Lung microvascular endothelial cell (primary cell): ENCODE results near the gene CNTNAP2. TPM values are rescaled to one million over a fixed set of nuclear protein-coding genes. Genes with fewer than 3 reads are reported as not detected.

Source experiments
- DNase-seq, 2 donors: peaks; one replicate each; pipeline versions ENCODE4 v3.0.0 to v3.0.0-alpha.2; 2010; ENCODE audit warnings: low read depth in 2 of 2
- total RNA-seq: library from RNA; depleted of rRNA; stranded (reverse); fragments of >200 nt; gene quantifications from 2 replicates; pipeline ENCODE4 v1.2.1, GENCODE V29; 2014

CNTNAP2 gene
- total RNA-seq, 1 donor from 2014 or later: under 0.01 TPM

- DNase-seq: no peak
Observed at GRCh38 chr7:147997636-147998035, 1881.0 kb downstream of the CNTNAP2 start.

- no peak for DNase-seq
Observed at GRCh38 chr7:147999962-148000361, 1883.4 kb downstream of the CNTNAP2 start.

GRCh38 chr7:148011753-148012152, 1895.2 kb downstream of the CNTNAP2 start:
- no peak for DNase-seq

- DNase-seq: no peak
Observed at GRCh38 chr7:148014001-148014400, 1897.4 kb downstream of the CNTNAP2 start.

DNA sequence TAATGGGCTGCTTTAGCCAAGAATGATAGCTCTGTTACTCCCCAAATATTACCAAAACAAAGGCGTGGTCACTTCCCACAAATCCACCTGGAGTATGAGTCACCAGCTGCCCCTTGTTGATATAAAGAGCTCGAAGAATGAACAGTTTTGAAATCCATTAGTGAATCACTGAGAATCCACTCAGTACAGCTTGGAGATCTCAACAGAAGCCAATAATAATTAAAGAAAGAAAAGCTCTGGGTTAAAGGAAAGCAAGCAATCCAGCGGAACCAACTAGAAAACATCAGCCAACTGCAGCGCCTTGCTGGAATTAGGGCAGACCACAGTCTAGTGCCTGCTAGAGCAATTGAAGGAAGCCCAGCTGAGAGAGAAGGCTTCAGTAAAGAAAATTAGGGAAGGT, 1897.9 kb downstream of the CNTNAP2 start:
- no peak for DNase-seq

- DNase-seq: no peak
Observed at GRCh38 chr7:148017126-148017525, 1900.5 kb downstream of the CNTNAP2 start.

- DNase-seq: no peak
Observed at GRCh38 chr7:148020679-148021078, 1904.1 kb downstream of the CNTNAP2 start.

DNA sequence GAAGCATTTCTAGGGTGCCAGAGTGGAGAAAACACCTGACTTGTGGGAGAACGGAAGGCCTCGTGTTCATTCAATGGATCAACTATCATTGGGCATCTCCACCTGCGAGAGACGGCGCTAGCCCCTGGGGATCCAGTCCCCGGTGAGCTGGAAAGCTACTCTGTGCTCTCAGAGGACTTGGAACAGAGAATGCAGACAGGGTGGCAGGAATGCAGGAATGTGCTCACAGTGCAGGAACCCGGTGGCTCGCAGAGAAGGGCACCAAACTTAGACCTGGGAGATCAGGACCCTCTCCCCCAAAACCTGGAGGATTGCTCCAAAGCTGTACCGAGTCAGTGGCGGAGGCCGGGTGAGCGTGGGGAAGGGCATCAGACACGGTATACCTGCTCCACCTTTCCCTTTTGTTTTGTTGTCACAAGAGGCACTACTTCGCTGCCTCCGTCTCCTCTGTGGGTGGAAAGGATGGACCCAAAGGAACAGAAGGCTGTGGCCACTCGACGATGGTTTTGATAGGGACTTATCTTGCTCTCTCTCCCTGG, 1905.0 kb downstream of the CNTNAP2 start:
- no peak for DNase-seq

- DNase-seq: no peak
Observed at GRCh38 chr7:148022832-148023231, 1906.2 kb downstream of the CNTNAP2 start.

DNA sequence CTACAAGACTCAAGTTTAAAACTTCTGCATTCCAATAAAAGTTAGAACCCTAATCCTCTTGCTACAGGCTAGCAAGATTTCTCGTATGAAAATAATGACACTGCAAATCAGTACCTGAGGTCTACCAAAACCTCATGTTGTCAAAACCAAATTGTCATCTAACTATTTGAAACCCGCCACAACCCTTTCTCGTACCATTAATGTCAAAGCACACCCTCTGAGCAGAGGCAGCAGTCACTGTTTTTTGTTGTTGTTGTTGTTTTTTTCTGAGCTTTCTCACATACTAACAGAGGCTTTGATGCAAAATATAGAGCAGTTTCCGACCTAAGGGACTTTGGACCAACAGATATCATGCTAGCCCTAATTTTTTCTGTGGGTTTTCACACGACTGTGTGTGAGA, 1910.1 kb downstream of the CNTNAP2 start:
- no peak for DNase-seq

GRCh38 chr7:148028165-148028564, 1911.6 kb downstream of the CNTNAP2 start:
- no peak for DNase-seq

DNA sequence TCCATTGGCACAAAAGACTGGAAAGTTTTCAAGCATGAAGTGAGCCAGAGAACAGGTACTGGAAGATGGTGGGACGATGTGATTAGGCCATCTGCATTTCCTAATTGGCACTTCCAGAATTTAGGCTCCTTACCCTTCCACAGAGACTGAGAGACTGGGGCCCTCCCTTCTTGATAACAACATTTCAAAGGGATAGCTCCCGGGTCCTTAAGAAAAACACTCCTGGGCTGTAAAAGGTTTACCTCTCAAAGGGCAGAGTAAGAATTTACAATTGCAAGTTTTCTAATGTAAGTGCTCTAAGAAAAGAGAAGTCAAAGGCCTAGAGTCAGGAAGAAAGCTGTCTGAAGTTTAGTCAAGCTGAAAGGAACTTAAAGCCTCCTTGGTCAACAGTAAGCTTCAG, 1914.4 kb downstream of the CNTNAP2 start:
- no peak for DNase-seq

DNA sequence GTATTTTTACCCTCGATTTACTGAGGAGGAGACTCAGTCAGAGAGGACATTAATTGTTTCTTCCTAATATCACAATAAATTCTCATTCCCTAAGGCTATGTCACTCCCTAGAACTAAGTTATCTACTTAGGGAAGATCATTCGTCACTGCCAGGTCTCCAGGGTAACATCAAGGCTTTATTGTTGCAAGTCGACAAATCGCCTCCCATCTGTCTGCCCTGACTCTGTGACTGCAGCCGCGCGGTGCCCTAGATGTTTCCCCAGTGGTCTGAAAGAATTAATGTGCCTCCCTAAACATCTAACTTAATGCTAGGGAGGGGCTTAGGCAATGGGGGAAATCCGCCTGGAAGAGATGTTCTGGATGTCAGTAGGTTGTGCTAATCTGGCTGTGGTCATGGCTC, 1915.2 kb downstream of the CNTNAP2 start:
- no peak for DNase-seq

DNA sequence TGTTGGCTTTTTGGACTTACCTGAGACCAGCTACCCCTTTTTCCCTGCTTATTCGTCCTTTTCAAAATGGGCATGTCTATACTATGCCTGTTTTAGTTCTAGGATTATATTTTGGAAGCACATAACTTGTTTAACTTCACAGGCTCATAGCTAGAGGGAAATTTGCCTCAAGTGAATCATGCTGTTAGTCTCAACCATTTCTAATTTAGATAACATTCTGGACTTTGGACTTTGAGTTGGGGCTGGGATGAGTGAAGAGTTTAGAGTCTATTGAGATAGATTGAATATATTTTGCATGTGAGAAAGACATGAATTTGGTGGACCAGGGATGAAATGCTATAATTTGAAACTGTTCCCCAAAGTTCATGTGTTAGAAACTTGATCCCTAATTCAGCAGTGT, 1919.3 kb downstream of the CNTNAP2 start:
- no peak for DNase-seq

DNA sequence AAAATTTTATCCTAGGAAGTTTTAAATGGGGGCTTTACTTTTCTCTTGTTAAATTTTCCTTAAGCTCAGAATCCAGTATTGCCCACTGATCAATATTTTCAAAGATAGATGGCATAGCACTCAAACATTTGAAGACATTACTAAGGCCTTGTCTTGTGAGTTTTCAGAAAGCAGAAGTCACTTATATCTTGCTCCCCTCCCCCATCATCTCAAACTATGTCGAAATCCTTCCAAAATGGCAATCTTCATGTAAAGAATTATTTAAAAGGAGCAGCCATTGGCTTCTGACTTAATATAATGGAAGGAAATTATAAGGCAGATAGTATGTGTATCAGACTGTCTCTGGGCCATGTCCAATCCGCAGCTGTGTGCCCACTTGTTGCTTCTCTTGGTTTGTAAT, 1920.4 kb downstream of the CNTNAP2 start:
- no peak for DNase-seq

- no peak for DNase-seq
Observed at GRCh38 chr7:148041156-148041555, 1924.6 kb downstream of the CNTNAP2 start.

- DNase-seq: no peak
Observed at GRCh38 chr7:148042935-148043631, 1926.5 kb downstream of the CNTNAP2 start.

GRCh38 chr7:148044173-148044572, 1927.6 kb downstream of the CNTNAP2 start:
- no peak for DNase-seq

- DNase-seq: no peak
Observed at GRCh38 chr7:148045521-148045920, 1928.9 kb downstream of the CNTNAP2 start.

DNA sequence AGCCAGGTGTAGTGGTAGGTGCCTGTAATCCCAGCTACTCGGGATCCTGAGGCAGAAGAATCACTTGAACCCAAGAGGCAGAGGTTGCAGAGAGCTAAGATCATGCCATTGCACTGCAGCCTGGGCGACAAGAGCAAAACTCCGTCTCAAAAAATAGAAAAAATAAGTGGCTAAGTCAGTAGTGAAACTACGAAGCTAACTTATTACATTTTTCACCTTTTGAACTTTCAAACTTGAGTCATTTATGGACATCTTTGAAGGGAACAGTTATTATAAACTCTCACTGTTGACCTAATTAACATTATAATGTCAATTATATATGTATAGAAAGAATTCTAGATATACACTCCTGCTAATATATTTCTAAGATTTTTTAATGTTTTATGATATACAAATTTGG, 1932.5 kb downstream of the CNTNAP2 start:
- no peak for DNase-seq

- DNase-seq: no peak
Observed at GRCh38 chr7:148050492-148051158, 1934.0 kb downstream of the CNTNAP2 start.

GRCh38 chr7:148056406-148056805, 1939.8 kb downstream of the CNTNAP2 start:
- DNase-seq: no peak

DNA sequence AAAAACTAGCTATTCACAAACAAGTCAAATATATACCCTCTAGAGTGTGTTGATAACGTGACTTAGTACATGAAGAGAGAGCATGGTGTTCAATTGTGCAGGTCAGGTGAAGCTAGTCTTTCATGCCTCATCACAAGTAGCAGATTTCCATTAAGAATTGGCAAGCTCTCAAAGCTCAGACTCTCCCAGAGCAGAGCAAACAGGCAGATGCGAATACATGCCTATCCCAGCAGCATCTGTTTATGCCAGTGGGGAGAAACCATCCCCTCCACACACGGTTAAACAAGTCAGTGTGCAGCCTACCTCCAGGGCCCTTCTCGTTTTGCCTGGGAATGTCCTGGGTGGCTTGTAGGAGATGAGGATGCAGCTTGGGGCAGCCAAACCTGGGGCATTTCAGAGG, 1941.5 kb downstream of the CNTNAP2 start:
- no peak for DNase-seq
